Colonic mucosa (tissue), 4 donors: ENCODE measurements around the gene C10orf90. TPM values are rescaled to one million over a fixed set of nuclear protein-coding genes. Genes with fewer than 3 reads are reported as not detected.

ENCODE experiments used
- DNase-seq: peaks from one replicate; pipeline ENCODE4 v3.0.0-alpha.2; 2020
- H3K27ac ChIP-seq: fragments of 200-600 bp; one replicate; pipeline ENCODE4 v1.8.0; 2021
- H3K27me3 ChIP-seq: fragments of 200-600 bp; one replicate; pipeline ENCODE4 v1.8.0; 2021
- H3K36me3 ChIP-seq: fragments of 200-600 bp; one replicate; pipeline ENCODE4 v1.8.0; 2021
- H3K4me1 ChIP-seq: fragments of 200-600 bp; one replicate; pipeline ENCODE4 v1.8.0; 2021; ENCODE audit warnings: mild to moderate bottlenecking
- H3K4me3 ChIP-seq: fragments of 200-600 bp; one replicate; pipeline ENCODE4 v1.8.0; 2021
- H3K9ac ChIP-seq, 2 donors: one replicate each; pipeline ENCODE4 v1.7.0; 2013; ENCODE audit warnings: control low read depth in 2 of 2, low read depth in 2 of 2, low read length in 2 of 2
- H3K9me3 ChIP-seq: fragments of 200-600 bp; one replicate; pipeline ENCODE4 v1.8.0; 2021
- intact Hi-C: fragments of 100-400 bp; cut with DNase I; formaldehyde crosslinking; loops from one replicate; pipeline ENCODE4 v1.14.1; 2022
- total RNA-seq, 2 donors: library from RNA; stranded (reverse); fragmentation: NEBNext Ultra II Directional in 1 of 2; extraction: Animal tissue kit (Norgen Biotek cat#: 25700) in 1 of 2; gene quantifications; one replicate each; pipeline ENCODE4 v1.2.1, GENCODE V29; 2021
- TF ChIP-seq, protein P1 (sequence below): fragments of 200-600 bp; IDR thresholded peaks from one replicate; pipeline ENCODE4 v1.8.0; 2022; ENCODE audit warnings: antibody characterized with exemption, mild to moderate bottlenecking
- donor health status: healthy.
- donor health status: DM: no; HTN: no; CAD: no.
- donor health status: DM: no; HTN: no; CAD: no.

The C10orf90 gene
- total RNA-seq, 2 donors from 2014 or later = not detected

DNA sequence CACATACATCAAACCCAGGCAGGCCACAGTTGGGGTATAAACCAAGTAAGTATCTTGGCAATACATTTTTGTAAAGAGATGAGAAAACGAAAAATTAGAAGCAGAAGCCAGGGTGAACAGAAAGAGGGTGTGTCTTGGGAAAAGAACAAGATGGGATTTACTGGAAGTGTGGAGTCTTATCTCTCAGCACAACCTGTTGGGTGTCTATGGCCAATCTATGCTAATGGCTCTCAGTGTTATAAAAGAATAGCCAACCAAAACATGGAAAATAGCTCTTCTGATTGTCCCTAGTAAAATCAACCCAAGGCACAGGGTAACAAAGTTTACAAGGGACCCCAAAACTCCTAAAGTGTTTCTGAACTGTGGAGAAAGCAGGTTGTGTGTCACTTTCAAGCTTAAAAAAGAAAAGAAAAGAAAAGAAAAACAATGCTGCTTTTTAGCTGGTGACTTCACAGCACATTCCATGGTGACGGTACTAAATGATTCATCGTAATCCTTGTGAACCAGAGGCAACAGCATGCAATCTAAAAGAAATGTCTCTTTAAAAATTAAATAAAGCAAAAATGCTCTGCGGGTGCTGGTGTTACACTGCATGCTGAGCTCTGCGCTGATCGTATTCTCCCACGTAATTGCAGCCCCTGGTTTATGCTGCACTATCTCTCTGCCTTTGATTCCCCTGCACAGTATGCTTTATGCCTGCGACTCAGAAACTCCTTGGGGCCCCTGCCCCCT lies 100.8 kb downstream of the C10orf90 start:
- DNase-seq = no peak
- Histone ChIP-seq H3K4me1 (no peaks in the 10 kb centered on the region), H3K36me3 (no peaks in the 10 kb centered on the region), H3K27me3 (no peaks in the 10 kb centered on the region), H3K9me3 (no peaks in the 10 kb centered on the region), H3K27ac (no peak overlapping the region), H3K4me3 (no peak overlapping the region), H3K9ac (no peak overlapping the region)
- TF ChIP-seq, protein P1, sequence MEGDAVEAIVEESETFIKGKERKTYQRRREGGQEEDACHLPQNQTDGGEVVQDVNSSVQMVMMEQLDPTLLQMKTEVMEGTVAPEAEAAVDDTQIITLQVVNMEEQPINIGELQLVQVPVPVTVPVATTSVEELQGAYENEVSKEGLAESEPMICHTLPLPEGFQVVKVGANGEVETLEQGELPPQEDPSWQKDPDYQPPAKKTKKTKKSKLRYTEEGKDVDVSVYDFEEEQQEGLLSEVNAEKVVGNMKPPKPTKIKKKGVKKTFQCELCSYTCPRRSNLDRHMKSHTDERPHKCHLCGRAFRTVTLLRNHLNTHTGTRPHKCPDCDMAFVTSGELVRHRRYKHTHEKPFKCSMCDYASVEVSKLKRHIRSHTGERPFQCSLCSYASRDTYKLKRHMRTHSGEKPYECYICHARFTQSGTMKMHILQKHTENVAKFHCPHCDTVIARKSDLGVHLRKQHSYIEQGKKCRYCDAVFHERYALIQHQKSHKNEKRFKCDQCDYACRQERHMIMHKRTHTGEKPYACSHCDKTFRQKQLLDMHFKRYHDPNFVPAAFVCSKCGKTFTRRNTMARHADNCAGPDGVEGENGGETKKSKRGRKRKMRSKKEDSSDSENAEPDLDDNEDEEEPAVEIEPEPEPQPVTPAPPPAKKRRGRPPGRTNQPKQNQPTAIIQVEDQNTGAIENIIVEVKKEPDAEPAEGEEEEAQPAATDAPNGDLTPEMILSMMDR = no peak
- intact Hi-C loops = no loop called here

DNA sequence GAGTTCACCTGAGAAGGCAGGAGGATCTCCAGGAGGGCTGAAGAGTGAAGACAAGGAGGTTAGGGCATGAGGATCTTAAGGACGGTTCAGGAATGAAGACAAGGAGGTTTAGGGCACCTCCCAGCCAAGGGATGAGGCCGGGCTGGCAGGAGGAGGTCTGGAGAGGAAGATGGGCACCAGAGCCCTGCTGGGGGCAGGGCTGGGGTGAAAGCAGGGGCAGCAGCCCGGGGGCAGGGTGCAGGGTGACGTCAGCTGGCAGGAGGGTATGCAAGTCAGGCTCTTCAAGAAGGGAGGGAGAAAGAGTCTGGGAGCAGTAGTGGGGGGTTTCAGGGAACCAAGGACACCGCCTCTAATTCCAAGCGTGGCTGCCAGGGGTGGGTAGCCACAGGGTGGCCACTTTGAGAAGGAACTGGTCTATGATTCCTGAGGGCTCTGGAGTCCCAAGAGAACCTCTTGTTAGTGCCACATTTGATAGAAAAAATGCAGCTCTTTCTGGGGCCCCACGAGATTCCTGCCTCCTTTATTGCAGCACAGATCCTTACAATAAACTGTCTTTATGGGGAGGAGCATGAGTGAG lies 101.6 kb downstream of the C10orf90 start:
- Histone ChIP-seq H3K4me3 (no peak overlapping the region), H3K27me3 (no peaks in the 10 kb centered on the region), H3K9ac (no peak overlapping the region), H3K36me3 (no peaks in the 10 kb centered on the region), H3K4me1 (no peaks in the 10 kb centered on the region), H3K27ac (no peak overlapping the region), H3K9me3 (no peaks in the 10 kb centered on the region)
- intact Hi-C loops = no loop called here
- no peak for DNase-seq
- TF ChIP-seq, protein P1 = no peak

DNA sequence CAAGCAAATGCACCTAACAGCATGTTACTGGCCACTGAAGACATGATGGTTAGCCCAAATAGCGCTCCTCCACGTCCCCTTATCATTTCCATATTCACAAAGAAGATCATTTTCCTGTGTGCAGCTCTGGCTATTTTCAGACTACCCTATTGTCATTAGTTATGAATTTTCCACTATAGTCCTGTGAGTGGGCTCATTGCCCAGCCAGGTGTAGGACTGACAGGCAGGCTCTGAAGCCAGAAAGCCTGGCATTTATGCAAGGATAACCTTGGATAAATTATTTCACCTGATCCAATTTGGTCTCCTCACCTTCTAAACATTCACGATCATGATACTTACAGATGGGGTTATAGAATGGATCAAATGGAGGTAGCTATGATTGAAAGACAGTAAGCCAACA lies 104.6 kb downstream of the C10orf90 start:
- Histone ChIP-seq H3K36me3 (no peaks in the 10 kb centered on the region), H3K4me1 (no peaks in the 10 kb centered on the region), H3K9me3 (no peaks in the 10 kb centered on the region), H3K27me3 (no peaks in the 10 kb centered on the region), H3K4me3 (no peak overlapping the region), H3K9ac (no peak overlapping the region), H3K27ac (no peak overlapping the region)
- no peak for DNase-seq
- intact Hi-C loops = no loop called here
- TF ChIP-seq, protein P1 = no peak

DNA sequence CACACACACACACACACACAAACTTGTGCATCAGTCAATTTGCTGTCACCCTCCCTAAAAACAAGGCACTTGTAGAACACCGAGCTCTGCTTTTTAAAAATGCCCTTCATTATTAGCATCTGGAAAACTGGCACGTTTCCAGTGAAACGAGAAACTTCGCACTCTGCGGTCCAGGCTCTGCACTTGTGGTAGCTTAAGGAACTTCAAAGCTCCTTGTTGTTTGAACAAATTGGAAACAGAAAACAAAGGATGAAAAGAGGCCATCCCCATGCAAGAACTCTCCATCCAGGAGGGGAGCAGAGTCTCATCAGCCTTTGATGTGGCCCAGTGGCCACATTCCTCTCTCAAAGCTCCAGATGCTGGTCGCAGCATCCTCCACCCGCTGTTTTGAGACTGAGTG lies 105.1 kb downstream of the C10orf90 start:
- no peak overlapping the region for H3K4me3 ChIP-seq
- H3K4me1 ChIP-seq = no peaks in the 10 kb centered on the region
- DNase-seq = no peak
- H3K9me3 ChIP-seq = no peaks in the 10 kb centered on the region
- no peaks in the 10 kb centered on the region for H3K27me3 ChIP-seq
- H3K27ac ChIP-seq = no peak overlapping the region
- H3K9ac ChIP-seq = no peak overlapping the region
- H3K36me3 ChIP-seq = no peaks in the 10 kb centered on the region
- intact Hi-C loops = no loop called here
- TF ChIP-seq, protein P1 = no peak

DNA sequence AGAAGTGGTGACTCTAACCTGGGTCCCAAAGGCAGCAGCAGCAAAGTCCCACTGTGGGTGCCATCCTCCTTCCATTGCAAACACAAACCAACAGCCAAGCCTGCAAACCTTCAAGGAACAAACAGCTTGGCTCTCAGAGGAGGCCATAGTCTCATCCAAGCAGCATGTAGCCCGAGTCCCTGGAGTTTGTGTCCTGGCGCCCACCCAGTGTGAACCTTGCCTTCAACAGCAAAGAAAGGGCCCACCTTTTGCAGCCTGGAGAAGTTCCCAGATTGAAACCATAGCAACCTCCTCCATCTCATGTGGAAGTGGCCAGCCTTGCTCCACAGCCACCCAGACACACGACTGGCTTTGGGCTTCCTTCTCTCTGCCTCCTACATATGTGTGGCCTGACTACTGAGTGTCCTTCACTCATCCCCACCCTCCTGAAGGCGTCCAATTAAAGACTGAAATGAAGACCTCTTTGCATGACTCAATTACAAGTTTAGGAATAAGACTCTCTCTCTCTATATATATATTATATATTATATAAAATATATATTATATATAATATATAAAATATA lies 106.1 kb downstream of the C10orf90 start:
- no peaks in the 10 kb centered on the region for H3K36me3 ChIP-seq

More for the DNA sequence above, 106.1 kb downstream of the C10orf90 start:
- Histone ChIP-seq H3K9me3 (no peaks in the 10 kb centered on the region), H3K27me3 (no peaks in the 10 kb centered on the region), H3K9ac (no peak overlapping the region), H3K27ac (no peak overlapping the region), H3K4me1 (no peaks in the 10 kb centered on the region), H3K4me3 (no peak overlapping the region)
- TF ChIP-seq, protein P1 = no peak
- intact Hi-C loops = no loop called here
- DNase-seq = no peak
